Dedifferentiated amniotic fluid mesenchymal stem cell (primary cell): ENCODE measurements around the gene ERI3.

ENCODE experiments used
- DNase-seq: peaks from one replicate; pipeline ENCODE4 v3.0.0-alpha.2; 2016; ENCODE audit errors: extremely low spot score

Gene ERI3

GRCh38 chr1:44262414-44262813 lies 92.6 kb downstream of the ERI3 start:
- no peak for DNase-seq

- no peak for DNase-seq
These were observed 93.1 kb downstream of the ERI3 start for GRCh38 chr1:44261962-44262361.

GRCh38 chr1:44261171-44261817 lies 93.8 kb downstream of the ERI3 start:
- DNase-seq: no peak

GRCh38 chr1:44260792-44261170 lies 94.3 kb downstream of the ERI3 start:
- DNase-seq: no peak

- no peak for DNase-seq
These were observed 96.0 kb downstream of the ERI3 start for GRCh38 chr1:44259090-44259489.

GRCh38 chr1:44256762-44257554 lies 98.1 kb downstream of the ERI3 start:
- no peak for DNase-seq

GRCh38 chr1:44254392-44254910 lies 100.6 kb downstream of the ERI3 start:
- DNase-seq: no peak

- DNase-seq: no peak
These were observed 102.9 kb downstream of the ERI3 start for GRCh38 chr1:44251989-44252671.

GRCh38 chr1:44251486-44251885 lies 103.6 kb downstream of the ERI3 start:
- no peak for DNase-seq

- no peak for DNase-seq
These were observed 104.8 kb downstream of the ERI3 start for GRCh38 chr1:44250068-44250781.

GRCh38 chr1:44249543-44249942 lies 105.5 kb downstream of the ERI3 start:
- DNase-seq: no peak

GRCh38 chr1:44246806-44247205 lies 108.3 kb downstream of the ERI3 start:
- DNase-seq: no peak

GRCh38 chr1:44244986-44245385 lies 110.1 kb downstream of the ERI3 start:
- DNase-seq: no peak

GRCh38 chr1:44243782-44244495 lies 111.1 kb downstream of the ERI3 start:
- no peak for DNase-seq

GRCh38 chr1:44242746-44243145 lies 112.3 kb downstream of the ERI3 start:
- DNase-seq: no peak

- DNase-seq: no peak
These were observed 114.0 kb downstream of the ERI3 start for GRCh38 chr1:44240802-44241671.

GRCh38 chr1:44239961-44240371 lies 115.1 kb downstream of the ERI3 start:
- DNase-seq: no peak

GRCh38 chr1:44239331-44239960 lies 115.6 kb downstream of the ERI3 start:
- DNase-seq: no peak

GRCh38 chr1:44238660-44239059 lies 116.4 kb downstream of the ERI3 start:
- DNase-seq: no peak
